Lung (tissue), 12 donors: ENCODE measurements around the gene HAPSTR1. TPM values are rescaled to one million over a fixed set of nuclear protein-coding genes. Genes with fewer than 3 reads are reported as not detected.

ENCODE experiments used
- ATAC-seq: fragments of 200-7000 bp; cut with Tn5 transposase; one replicate; pipeline ENCODE4 v1.9.1; 2020; ENCODE audit warnings: moderate number of reproducible peaks; ENCODE audit not compliant: insufficient read depth, low FRiP score
- DNase-seq, 3 donors: peaks; one replicate each; pipeline ENCODE4 v3.0.0-alpha.2; 2013 to 2017
- H3K27ac ChIP-seq, 2 donors: one replicate each; pipeline ENCODE4 v1.5.1; 2013; ENCODE audit warnings: mild to moderate bottlenecking in 2 of 2, moderate library complexity in 2 of 2, control low read depth in 1 of 2, inconsistent platforms in 1 of 2, low read depth in 1 of 2, low read length in 1 of 2
- H3K27me3 ChIP-seq, 3 donors: one replicate each; pipeline ENCODE4 v1.5.1; 2013; ENCODE audit warnings: low read length in 2 of 3; ENCODE audit not compliant: control insufficient read depth in 3 of 3, insufficient read depth in 3 of 3
- H3K36me3 ChIP-seq, 4 donors: one replicate each; pipeline ENCODE4 v1.5.1; 2013; ENCODE audit warnings: low read length in 4 of 4, mild to moderate bottlenecking in 1 of 4, moderate library complexity in 1 of 4; ENCODE audit not compliant: control insufficient read depth in 4 of 4, insufficient read depth in 4 of 4
- H3K4me1 ChIP-seq, 5 donors: one replicate each; pipeline ENCODE4 v1.5.1; 2013; ENCODE audit warnings: low read length in 5 of 5, mild to moderate bottlenecking in 2 of 5, moderate library complexity in 1 of 5; ENCODE audit not compliant: control insufficient read depth in 5 of 5, insufficient read depth in 5 of 5
- H3K4me3 ChIP-seq: one replicate; pipeline ENCODE4 v1.5.1; 2013; ENCODE audit warnings: mild to moderate bottlenecking, control low read depth, moderate library complexity
- H3K9ac ChIP-seq, 2 donors: one replicate each; pipeline ENCODE4 v1.5.1; 2013; ENCODE audit warnings: low read length in 2 of 2, control low read depth in 1 of 2; ENCODE audit not compliant: insufficient read depth in 1 of 2
- H3K9me3 ChIP-seq, 4 donors: one replicate each; pipeline ENCODE4 v1.5.1; 2013; ENCODE audit warnings: low read length in 3 of 4, mild to moderate bottlenecking in 1 of 4, moderate library complexity in 1 of 4; ENCODE audit not compliant: control insufficient read depth in 4 of 4, insufficient read depth in 3 of 4
- WGBS, 2 donors: extraction: QIAGEN DNeasy Blood & Tissue Kit; methylation state at CpG; one replicate each; pipeline ENCODE4 v1.1.7; 2013; 5-methylcytosine and 5-hydroxymethylcytosine counted together
- polyA plus RNA-seq, 2 donors: library from polyadenylated mRNA; stranded (reverse); fragments of 200-250 nt; gene quantifications; one replicate each; pipeline ENCODE4 v1.2.1, GENCODE V29; 2013
- total RNA-seq, 2 donors: library from RNA; depleted of rRNA in 1 of 2; stranded (reverse); fragments of >200 nt in 1 of 2; gene quantifications; one replicate each; pipeline ENCODE4 v1.2.1, GENCODE V29; 2014 to 2021
- TF ChIP-seq, protein P1 (sequence below): IDR thresholded peaks from 2 replicates; pipeline ENCODE4 v1.5.1; 2012; ENCODE audit warnings: mild to moderate bottlenecking; ENCODE audit errors: control extremely low read depth, extremely low read depth
- donor health status: control.
- donor health status: control.
- donor health status: Bipolar disorder and iron deficiency.
- donor health status: healthy.
- donor health status: DM: yes; HTN: yes; CAD: no.

HAPSTR1 gene
- total and polyA plus RNA-seq, 4 donors = 10.1 to 81.7 (median 40.6) TPM

DNA sequence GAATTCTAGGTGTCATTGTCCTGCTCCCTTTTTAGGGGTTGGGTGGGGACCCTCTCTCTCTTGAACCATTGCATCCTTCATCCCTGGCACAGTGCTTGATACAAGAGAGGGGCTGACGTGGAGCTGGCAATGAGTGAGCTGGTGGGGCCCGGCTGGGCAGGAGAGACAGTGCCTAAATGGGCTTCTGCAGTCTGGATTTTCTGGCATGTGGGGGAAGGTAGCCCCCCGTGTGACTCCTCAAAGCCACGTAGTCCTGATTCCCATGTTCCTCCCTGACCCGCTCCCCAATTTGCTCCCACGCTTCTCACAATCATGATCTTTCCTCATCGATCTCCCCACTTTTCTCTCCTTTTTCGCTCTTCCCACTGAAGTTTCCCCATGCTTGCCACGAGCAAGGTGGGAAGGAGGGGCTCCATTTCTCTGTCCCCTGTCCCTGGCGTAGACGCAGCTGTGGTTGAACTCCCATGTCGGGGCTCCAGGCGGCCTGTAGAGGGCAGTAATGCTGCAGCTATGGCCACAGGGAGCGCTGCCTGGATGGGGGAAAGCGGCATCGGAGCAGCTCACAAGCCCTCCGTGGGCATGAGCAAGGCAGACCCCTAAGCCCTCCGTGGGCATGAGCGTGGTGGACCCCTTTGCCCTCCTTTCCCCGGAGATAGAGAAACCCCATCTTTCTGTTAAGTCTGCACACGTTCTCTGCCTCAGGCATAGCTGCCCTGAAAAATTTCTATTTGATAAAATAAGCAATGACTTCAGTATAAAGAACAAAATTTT lies 47.5 kb downstream of the HAPSTR1 start:
- Histone ChIP-seq H3K4me1 (peaks cover 0 to 4% (median 0%) of the 10 kb centered on the region in 5 donors), H3K27ac (no peak overlapping the region), H3K9me3 (peaks cover 0 to 2% (median 0%) of the 10 kb centered on the region in 4 donors), H3K4me3 (no peak overlapping the region), H3K27me3 (no peaks in the 10 kb centered on the region), H3K9ac (no peak overlapping the region), H3K36me3 (no peaks in the 10 kb centered on the region)
- peak; percentile 66 to 78 (median 72) for DNase-seq
- ATAC-seq = no peak
- TF ChIP-seq, protein P1, sequence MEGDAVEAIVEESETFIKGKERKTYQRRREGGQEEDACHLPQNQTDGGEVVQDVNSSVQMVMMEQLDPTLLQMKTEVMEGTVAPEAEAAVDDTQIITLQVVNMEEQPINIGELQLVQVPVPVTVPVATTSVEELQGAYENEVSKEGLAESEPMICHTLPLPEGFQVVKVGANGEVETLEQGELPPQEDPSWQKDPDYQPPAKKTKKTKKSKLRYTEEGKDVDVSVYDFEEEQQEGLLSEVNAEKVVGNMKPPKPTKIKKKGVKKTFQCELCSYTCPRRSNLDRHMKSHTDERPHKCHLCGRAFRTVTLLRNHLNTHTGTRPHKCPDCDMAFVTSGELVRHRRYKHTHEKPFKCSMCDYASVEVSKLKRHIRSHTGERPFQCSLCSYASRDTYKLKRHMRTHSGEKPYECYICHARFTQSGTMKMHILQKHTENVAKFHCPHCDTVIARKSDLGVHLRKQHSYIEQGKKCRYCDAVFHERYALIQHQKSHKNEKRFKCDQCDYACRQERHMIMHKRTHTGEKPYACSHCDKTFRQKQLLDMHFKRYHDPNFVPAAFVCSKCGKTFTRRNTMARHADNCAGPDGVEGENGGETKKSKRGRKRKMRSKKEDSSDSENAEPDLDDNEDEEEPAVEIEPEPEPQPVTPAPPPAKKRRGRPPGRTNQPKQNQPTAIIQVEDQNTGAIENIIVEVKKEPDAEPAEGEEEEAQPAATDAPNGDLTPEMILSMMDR = peak; percentile 79
- WGBS, 2 donors = 13 to 17% methylated on average over 21 of the region's 21 CpGs

DNA sequence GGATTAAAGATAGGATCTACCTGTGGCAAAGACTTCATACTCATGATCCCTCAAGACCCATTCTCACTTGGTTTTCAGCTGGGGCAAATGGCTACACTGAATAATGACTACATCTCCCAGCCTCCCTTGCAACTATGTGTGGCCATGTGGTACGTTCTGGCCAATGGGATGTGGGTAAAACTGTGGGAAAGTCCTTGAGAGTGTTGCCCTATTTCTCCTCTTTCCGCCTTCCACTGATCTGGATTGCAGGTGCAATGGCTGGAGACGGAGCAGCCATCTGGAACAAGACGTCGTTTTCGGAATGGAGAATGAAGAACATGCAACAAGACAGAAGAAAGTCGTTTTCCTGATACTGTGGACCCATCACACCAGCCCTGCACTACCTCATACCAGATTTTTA lies 48.5 kb downstream of the HAPSTR1 start:
- TF ChIP-seq, protein P1 = no peak
- Histone ChIP-seq H3K27me3 (no peaks in the 10 kb centered on the region), H3K9me3 (peaks cover 0 to 2% (median 0%) of the 10 kb centered on the region in 4 donors), H3K4me1 (peaks cover 0 to 4% (median 0%) of the 10 kb centered on the region in 5 donors), H3K9ac (no peak overlapping the region), H3K27ac (no peak overlapping the region), H3K4me3 (no peak overlapping the region), H3K36me3 (no peaks in the 10 kb centered on the region)
- DNase-seq = no peak
- no peak for ATAC-seq
- WGBS, 2 donors = 91 to 95% methylated on average over 7 of the region's 7 CpGs

Other genes starting within 250 kb of the HAPSTR1 start
- gene CARHSP1, start 222.6 kb upstream of the HAPSTR1 start, total RNA-seq = 10 to 100 TPM; 68.4 to 90.4 TPM
- gene CARHSP1, start 222.6 kb upstream of the HAPSTR1 start, polyA plus RNA-seq = 100 to 1,000 TPM; 115 to 148 TPM
- not detected for gene LITAFD, start 209.3 kb upstream of the HAPSTR1 start, total RNA-seq
- not detected for gene LITAFD, start 209.3 kb upstream of the HAPSTR1 start, polyA plus RNA-seq
- gene USP7, start 127.7 kb upstream of the HAPSTR1 start, total RNA-seq = 100 to 1,000 TPM in 1 of 2 donors, 10 to 100 TPM in 1; 79.8 to 174 TPM
- 10 to 100 TPM; 19.7 to 32.2 TPM for gene USP7, start 127.7 kb upstream of the HAPSTR1 start, polyA plus RNA-seq